Hematopoietic multipotent progenitor cell treated with erythropoietin and hydrocortisone succinate and interleukin-3 and kit ligand, for 4 days (in vitro differentiated cells): ENCODE results near the gene PRSS35.
"Not testable (repeated sequence)": the region's sequence is repeated elsewhere in the genome, so short reads cannot be mapped to it uniquely, and the experiment has no call there.

Experiments used
- DNase-seq: peaks from one replicate; pipeline ENCODE4 v3.0.0-alpha.2; 2015

Gene PRSS35, protein sequence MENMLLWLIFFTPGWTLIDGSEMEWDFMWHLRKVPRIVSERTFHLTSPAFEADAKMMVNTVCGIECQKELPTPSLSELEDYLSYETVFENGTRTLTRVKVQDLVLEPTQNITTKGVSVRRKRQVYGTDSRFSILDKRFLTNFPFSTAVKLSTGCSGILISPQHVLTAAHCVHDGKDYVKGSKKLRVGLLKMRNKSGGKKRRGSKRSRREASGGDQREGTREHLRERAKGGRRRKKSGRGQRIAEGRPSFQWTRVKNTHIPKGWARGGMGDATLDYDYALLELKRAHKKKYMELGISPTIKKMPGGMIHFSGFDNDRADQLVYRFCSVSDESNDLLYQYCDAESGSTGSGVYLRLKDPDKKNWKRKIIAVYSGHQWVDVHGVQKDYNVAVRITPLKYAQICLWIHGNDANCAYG

DNA sequence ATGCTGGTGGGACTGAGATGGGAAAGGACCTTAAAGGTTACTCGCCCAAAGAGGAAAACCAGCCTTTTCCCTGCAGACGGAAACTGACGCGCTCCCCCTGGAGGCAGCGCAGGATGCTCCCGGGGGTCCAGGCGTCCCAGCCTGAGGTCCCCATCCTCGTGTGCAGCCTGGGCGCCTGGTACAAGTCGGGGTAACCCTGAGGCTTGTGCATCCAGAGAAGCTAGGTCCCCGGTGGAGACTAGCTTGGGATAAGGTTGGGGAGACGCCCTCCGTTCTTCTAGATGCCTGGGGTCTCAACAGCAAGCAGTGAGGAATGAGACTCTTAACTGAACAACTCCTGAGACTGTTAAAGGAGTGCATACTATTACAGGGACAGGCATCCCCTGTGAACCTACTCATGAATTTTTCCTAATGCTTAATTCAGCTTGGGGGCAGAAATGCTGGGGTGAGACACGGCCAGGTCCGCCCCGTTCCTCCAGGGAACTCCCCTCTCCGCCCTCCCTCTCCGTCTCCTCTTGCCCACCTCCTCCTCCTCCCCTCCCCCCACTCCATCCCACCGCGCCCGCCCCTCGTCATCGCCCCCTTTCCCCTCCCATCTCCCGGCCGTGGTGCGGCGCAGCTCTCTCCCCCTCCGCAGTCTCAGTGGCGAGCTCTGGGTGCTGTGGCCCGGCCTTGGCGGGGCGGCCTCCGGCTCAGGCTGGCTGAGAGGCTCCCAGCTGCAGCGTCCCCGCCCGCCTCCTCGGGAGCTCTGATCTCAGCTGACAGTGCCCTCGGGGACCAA, at the start of gene PRSS35:
TSS of gene PRSS35 (plus strand) at position 634 of the 781 bp plus-strand sequence. CDS start 10,908 bp downstream, outside the sequence.
- DNase-seq = peak; percentile 54

GRCh38 chr6:83463886-83464285, 48.4 kb upstream of the PRSS35 start:
- no peak for DNase-seq

DNA sequence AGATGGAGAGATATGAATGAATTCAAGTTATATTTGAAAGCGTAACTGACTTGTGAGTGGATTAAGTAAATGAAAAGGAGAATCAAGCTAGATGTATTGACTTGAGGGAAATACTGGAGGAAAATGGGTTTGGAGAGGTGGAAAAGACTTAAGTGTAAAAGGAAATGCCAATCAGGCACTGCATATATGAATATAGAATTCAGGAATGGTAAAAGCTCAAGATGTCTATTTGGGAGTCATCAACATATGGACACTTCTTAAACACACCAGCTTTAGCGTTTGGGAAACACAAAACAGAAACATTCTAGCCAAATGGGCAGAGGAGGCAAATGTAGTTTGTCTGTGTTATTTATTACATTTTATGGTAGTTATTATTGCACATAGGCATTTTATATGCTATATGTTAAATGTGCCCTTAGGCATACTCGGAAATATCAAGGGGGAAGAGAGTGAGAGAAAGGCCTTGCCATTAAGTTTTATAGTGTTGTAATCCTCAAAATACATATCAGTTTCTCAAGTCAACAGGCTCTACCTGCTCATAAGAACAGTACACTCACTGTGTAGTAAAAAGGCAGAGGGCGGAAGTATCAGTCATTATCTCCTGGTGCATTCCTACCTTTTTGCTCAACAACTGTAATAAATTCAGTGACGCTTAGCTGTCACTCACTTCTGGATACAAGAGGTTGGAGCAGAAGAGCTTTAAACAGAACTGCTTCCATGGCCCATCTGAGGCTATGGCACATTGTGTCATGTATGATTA, 47.8 kb upstream of the PRSS35 start:
- no peak for DNase-seq

DNA sequence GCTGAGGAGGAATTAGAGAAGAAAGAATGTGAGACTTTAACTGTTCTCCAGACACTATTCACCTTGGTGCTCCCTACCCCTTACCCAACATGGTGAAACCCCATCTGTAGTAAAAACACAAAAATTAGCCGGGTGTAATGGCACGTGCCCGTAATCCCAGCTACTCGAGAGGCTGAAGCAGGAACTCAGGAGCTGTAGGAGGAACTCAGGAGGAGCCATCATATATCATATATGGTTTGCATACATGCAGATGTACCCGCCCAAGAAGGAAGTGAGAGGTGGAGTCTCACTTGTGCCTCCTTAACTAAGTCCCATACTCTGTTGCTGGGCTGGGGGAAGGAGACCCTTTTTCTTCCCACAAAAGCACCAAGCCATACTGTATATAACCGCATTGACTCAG, 46.0 kb upstream of the PRSS35 start:
- no peak for DNase-seq

DNA sequence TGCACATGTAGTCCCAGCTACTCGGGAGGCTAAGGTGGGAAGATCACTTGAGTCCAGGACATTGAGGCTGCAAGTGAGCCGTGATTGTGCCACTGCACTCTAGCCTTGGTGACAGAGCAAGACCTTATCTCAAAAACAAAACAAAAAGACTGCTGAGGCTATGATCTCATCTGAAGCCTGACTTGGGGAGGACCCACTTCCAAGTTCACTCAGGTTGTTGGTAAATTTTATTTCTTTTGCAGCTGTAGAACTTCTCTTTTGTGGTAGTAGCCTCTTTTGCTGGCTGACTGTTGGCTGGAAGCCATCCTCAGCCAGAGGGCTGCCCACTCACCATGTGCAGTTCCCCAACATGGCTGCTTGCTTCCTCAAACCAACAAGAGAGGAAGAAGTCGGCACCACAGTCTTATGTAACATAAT, 44.7 kb upstream of the PRSS35 start:
- peak; percentile 89 for DNase-seq

DNA sequence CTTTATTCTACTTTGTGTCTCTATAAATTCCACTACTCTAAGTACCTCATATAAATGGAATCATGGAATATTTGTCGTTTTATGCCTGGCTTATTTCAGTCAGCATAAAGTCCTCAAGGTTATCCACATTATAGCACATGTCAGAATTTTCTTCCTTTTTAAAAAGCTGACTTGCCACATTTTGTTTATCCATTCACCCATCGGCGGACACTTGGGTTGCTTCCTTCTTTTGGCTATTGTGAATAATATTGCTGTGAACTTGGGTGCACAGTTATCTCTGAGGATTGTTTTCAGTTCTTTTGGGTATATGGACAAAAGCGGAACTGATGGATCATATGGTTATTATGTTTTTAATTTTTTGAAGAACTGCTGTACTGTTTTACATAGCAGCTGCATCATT, 42.3 kb upstream of the PRSS35 start:
- DNase-seq = no peak

DNA sequence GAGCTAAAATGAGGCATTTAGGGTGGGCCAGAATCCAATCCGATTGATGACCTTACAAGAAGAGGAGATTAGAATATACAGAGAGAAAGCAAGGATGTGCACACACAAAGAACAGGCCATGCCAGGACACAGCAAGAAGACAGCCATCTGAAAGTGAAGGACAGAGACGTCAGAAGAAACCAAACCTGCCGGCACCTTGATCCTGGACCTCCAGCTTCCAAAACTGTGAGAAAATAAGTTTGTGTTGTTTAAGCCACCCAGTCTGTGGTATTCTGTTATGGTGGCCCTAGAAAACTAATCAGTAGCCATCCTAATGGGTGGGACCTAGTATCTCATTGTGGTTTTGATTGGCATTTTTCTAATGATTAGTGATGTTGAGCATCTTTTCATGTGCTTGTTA, 41.7 kb upstream of the PRSS35 start:
- DNase-seq = no peak

DNA sequence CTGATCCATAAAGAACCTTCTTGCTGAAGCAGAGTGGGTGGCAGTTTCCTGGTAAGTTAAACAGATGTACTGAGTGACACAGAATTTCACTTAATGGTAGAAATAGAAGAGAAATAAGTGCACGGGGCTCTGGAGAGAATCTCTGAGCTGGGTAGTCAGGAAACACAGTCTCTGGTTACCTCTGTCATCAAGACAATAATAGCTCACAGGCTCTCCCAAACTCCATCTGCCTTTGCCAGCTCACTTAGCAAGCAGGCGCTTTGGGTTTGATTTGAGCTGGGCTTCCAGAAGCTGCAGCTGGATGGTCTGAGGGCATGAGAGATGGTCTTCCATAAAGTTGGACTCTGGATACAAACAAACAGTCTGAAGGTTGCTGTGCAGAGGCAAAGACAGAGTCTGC, 39.6 kb upstream of the PRSS35 start:
- no peak for DNase-seq

DNA sequence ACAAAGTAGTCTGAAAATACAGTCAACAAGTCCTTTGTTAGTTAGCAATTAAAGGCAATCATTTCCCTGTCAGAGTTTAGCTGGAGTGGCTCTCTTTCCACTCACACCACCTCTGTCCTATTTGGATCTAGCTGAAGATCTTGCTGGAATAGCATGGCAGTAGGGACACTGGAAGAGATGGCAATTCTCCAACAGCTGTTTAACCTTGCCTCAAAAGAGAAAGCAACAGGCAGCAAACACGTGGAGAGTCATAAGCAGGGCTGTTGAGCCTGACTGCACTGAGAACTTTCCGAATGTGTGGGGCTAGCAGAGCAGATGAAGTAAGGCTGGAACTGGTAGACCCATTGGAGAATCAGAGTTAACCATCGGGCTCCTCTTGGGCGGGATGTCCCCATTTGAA, 38.0 kb upstream of the PRSS35 start:
- no peak for DNase-seq

DNA sequence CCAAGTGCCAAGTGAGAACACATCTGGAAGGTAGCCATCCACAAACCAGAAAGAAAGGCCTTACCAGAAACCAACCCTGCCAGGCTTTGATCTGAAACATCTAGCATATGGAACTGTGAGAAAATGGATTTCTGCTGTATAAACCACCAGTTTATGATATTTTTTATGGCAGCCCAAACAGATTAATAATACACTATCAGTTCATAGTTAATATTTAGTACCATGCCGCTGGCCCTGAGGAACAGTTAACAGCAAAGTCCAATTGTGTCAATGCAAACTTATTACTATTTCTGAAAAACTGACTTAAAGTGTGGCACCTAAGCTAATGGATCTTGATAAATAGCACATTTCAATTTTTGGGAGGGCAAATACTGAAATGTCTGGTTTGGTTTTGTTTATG, 35.4 kb upstream of the PRSS35 start:
- DNase-seq = no peak

DNA sequence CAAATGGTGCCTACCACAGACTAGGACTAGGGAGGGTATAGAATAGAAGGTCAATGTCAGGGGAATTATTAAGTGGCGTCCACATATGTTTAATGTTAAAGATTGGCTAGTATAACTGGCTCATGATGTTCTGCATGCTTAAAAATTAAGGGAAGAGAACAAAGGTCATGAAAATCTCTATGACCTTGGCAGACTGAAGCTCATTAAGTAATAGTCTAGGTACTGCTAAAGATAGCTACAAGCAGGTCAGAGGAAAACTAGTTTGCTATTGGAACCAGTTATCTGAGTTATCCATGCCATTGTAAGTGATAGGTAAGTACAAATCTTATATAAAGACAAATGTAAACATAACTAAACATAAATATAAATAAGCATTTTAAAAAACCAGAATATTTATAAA, 32.9 kb upstream of the PRSS35 start:
- no peak for DNase-seq

- DNase-seq = no peak
Measured at GRCh38 chr6:83480470-83480869, 31.9 kb upstream of the PRSS35 start.

GRCh38 chr6:83481938-83482337, 30.4 kb upstream of the PRSS35 start:
- DNase-seq = not testable (repeated sequence)

DNA sequence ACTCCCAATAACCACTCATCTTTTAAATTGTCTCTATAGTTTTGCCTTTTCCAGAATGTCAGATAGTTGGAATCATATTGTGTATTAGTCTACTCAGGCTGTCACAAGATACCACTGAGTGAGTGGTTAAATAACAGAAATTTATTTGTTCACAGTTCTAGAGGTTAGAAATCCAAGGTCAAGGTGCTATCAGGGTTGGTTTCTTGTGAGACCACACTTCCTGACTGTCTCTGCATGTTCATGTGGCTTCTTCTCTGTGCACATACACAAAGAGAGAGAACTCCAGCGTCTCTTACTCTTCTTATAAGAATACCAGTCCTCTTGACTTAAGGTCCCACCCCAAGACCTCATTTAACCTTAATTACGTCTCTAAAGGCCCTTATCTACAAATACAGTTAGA, 23.9 kb upstream of the PRSS35 start:
- DNase-seq = peak; percentile 18

DNA sequence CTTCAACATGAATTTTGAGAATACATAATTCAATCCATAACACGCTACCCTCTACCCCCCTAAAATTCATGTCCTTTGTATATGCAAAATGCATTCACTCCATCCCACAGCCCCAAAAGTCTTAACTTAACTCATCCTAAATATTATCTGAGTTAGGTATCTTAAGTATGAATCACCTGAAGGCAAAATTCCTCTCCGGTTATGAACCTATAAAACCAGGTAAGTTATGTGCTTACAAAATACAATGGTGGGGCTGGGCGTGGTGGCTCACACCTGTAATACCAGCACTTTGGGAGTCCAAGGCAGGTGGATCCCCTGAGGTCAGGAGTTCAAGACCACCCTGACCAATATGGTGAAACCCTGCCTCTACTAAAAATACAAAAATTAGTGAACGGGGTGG, 23.5 kb upstream of the PRSS35 start:
- DNase-seq = no peak

GRCh38 chr6:83490217-83490807, 22.0 kb upstream of the PRSS35 start:
- no peak for DNase-seq

DNA sequence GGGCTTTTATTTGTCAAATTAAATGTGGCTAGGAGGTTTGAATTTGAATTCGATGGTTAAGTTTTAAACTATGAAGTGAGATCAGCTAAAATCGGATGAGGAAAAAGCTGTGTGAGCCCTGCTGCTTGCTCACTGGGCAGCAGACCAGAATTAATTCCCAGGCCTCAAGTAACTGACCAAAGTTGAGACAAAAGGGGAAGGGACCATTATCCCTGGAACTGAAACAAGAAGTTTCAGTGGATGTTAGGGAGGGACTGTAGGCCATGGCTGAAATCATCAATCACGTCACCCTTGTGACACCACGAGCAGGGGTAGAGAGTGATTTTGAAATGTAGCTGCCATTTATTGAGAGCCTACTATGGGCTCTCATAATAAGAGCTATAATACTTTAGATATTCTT, 7.0 kb upstream of the PRSS35 start:
- no peak for DNase-seq

GRCh38 chr6:83509441-83509840, 2.9 kb upstream of the PRSS35 start:
- no peak for DNase-seq

GRCh38 chr6:83510791-83511190, 1.5 kb upstream of the PRSS35 start:
- no peak for DNase-seq

DNA sequence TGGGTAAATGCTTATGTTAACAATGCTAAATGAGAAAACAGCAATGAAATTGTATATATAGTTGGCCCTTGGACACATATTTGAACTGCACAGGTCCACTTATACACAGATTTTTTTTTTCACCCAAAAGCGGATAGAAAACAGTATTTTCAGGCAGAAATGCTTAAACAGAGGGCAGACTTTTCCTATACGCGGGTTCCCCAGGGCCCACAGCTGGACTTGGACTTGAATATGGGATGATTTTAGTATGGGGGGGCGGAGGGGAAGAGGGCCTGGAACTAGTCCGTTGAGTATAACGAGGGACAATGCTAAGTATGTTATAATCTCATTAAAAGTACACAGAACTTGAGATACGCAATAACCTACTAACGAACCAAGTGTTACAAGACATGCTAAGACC, 1.1 kb upstream of the PRSS35 start:
- DNase-seq = no peak

DNA sequence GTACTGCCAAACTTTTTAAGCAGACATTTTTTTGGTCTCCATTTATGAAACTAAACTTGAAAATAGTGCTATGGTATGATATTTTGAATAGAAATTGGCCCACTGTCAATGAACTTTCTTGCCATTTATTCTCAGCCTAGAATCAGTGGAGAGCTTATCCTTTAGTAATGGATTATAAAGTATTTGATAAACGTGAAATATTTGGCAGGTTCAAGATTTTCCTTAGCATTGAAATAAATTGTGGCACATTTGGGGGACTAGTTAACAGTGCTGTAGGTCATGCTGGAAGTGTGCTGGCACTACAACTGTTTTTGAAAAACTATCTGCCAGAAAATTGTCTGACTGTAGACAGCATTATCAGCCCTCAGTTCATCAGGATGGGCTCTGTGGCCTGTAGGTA, 2.1 kb downstream of the PRSS35 start:
- no peak for DNase-seq

- peak; percentile 71 for DNase-seq
Measured at GRCh38 chr6:83514866-83515466, 2.6 kb downstream of the PRSS35 start.

- DNase-seq = no peak
Measured at GRCh38 chr6:83517500-83517899, 5.2 kb downstream of the PRSS35 start.
